LoVo (cell line): Measurements from ENCODE around the gene PSPC1.

Experiments
- DNase-seq: peaks from one replicate; pipeline ENCODE4 v3.0.0-alpha.2; 2016; ENCODE audit warnings: low spot score

Gene PSPC1

GRCh38 chr13:19673473-19674430, 109.0 kb downstream of the PSPC1 start:
- no peak for DNase-seq

DNA sequence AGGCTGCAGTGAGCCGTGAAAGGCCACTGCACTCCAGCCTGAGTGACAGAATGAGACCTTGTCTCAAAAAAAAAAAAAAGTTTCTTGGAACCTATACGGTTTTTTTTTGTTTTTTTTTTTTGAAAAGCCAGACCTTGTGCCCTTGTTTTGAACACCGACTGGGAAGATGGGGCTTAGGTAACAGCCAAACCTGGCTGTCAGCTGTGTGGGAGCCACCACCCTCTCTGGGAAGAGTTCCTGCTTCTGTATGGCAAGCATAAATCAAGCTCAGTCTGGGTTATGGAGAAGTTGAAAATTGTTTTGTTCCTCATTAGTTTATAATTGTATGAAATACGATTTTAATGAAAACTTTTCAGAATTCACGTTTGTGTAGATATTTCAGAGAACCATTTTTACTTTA, 109.8 kb downstream of the PSPC1 start:
- DNase-seq = no peak

- DNase-seq = no peak
Measured at GRCh38 chr13:19670147-19670546, 112.6 kb downstream of the PSPC1 start.

DNA sequence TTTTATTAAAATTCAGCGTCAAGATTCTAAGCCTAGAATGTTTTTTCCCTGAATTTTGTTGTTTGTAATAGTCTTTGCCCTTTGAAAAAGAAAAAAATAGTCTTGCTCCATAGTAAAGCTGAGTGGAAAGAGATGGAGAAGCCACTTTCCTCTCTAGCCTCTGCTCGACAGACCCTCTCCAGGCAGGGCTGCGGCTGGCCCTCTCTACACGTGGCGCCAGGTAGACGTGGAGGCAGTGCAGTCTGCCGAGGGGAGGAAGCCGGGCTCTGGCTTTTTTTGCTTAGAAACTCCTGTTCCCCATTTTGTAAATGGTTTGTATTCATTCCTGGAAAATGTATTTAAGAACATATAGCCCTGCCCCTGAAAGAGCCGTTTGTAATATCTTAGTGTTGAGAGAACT, 114.0 kb downstream of the PSPC1 start:
- no peak for DNase-seq

DNA sequence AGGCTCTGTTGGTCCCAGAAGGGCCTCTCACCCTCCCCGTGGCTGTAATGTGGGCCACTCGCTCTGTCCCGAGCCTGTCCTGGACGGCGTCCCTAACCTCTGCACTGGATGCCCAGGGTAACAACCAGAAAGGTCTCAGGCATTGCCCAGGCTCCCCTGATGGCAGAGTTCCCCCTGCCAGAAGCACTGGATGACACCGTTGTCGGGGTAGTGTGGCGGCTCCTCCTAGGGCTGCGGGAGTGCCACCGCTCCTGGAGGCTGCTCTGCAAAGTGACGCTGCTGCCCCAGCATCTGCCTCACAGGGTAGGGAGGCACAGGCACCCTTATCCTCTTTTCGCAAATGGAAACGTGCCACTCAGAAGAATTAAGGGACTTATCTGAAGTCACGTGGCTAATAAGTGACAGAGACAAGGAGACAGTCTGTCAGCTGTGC, 117.3 kb downstream of the PSPC1 start:
- DNase-seq = no peak

DNA sequence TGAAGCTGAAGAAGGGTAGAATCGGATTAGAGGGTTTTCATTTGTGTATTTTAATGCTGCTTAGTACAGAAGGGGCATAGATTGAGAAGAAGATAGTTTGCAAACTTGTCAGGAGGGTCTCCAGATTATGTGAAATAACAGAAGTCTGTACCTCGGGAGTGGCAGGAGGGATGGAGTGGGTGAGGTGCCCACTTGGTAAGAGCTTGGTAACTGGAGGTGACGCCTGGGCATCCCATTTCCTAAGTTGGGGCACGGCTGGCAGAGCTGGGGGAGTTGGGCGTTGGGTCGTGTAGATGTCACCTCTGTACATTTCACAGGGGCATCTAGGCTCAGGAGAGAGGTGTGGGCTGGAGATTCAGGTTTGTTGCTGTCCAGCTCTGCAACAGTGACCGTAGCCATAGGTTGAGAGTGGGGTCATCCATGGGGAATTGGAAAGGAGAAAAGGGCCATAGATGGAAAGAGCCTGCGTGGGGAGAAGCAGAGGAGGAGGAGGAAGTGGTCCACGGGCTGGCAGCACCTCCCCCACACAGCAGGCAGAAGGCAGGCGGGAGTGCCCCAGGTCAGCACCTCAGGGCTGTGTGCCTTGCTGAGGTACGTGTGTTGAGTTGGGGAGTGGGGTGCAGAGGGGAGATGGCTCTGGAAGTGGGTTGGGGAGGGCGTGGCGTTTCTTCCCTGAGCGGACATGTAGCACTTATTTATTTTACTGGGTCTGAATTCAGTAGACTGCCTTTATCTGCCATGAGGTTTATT, 118.1 kb downstream of the PSPC1 start:
- no peak for DNase-seq

GRCh38 chr13:19663416-19663979, 119.2 kb downstream of the PSPC1 start:
- DNase-seq = no peak

DNA sequence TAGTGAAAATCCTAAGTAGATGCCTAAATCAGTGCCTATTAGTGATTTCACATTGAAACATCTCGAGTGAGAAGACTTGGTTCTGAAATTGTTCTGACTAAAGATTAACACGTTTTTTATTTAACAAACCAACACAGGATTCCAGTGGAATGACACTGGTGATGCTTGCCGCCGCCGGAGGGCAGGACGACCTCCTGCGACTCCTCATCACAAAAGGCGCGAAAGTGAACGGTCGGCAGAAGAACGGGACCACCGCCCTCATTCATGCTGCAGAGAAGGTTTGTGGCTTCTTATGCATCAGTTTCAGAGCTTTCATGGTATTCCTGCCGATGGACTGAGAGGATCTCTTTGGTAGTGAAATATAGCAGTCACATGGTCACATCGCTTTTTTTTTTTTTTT, 121.2 kb downstream of the PSPC1 start:
- DNase-seq = no peak

DNA sequence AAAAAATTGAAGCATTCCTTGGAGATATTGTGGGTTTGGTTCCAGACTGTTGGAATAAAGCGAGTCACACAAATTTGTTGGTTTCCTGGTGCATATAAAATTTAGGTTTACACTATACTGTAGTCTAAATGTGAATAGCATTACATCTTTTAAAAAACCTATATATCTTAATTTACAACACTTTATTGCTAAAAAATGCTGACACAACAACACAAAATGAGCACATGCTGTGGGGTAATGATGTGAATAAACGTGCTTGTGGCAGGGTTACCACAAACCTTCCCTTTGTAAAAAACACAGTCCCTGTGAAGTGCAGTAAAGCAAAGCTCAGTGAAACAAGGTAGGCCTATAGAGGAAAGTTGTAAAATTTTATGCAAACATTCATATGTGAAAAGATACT, 121.6 kb downstream of the PSPC1 start:
- no peak for DNase-seq

DNA sequence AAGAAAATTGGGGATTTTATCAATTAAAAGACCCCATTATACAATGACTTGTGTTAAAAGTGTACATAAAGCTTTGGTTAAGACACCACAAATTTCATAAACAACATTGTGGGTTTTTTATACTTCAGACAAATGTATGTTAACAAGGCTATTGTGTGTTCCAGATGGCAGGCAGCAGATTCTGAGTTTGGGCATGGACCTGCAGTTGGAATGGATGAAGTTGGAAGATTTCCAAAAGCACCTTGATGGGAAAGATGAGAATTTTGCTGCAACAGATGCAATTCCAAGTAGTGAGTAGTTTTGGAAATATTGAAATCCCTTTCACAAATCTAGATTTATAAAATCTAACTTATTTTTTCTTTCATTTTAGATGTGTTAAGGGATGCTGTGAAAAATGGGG, 123.9 kb downstream of the PSPC1 start:
- DNase-seq = no peak

- DNase-seq = no peak
Measured at GRCh38 chr13:19657872-19658591, 124.7 kb downstream of the PSPC1 start.
